MM.1S (cell line): ENCODE results near the gene AGO1.

ENCODE experiments used
- DNase-seq: peaks from one replicate; pipeline ENCODE4 v3.0.0-alpha.2; 2015
- H2AFZ ChIP-seq: fragments of 300-600 bp; sonication (generic); 2 replicates; pipeline ENCODE4 v1.6.0; 2016; ENCODE audit warnings: antibody characterized with exemption, low read length
- H3F3A ChIP-seq: fragments of 300-600 bp; sonication (generic); 2 replicates; pipeline ENCODE4 v1.6.1; 2016; ENCODE audit warnings: mild to moderate bottlenecking, antibody characterized with exemption, low read length, moderate library complexity, mixed read lengths; ENCODE audit not compliant: insufficient read depth
- H3K27ac ChIP-seq: fragments of 300-600 bp; sonication (generic); 2 replicates; pipeline ENCODE4 v1.5.1; 2016; ENCODE audit warnings: mild to moderate bottlenecking, low read length
- H3K27me3 ChIP-seq: fragments of 300-600 bp; sonication (generic); replicated peaks from 2 replicates; pipeline ENCODE4 v1.6.0; 2016; ENCODE audit warnings: low read length; ENCODE audit not compliant: insufficient read depth
- H3K36me3 ChIP-seq: fragments of 300-600 bp; sonication (generic); replicated peaks from 2 replicates; pipeline ENCODE4 v1.6.1; 2016; ENCODE audit warnings: mild to moderate bottlenecking, low read length, mixed read lengths; ENCODE audit not compliant: insufficient read depth
- H3K4me1 ChIP-seq: fragments of 300-600 bp; sonication (generic); 2 replicates; pipeline ENCODE4 v1.6.1; 2016; ENCODE audit warnings: low read length, mixed read lengths
- H3K4me2 ChIP-seq: fragments of 300-600 bp; sonication (generic); 2 replicates; pipeline ENCODE4 v1.6.0; 2016; ENCODE audit warnings: low read depth, low read length
- H3K4me3 ChIP-seq: fragments of 300-600 bp; sonication (generic); 2 replicates; pipeline ENCODE4 v1.5.1; 2016; ENCODE audit warnings: low read length, mixed read lengths
- H3K79me2 ChIP-seq: fragments of 300-600 bp; sonication (generic); 2 replicates; pipeline ENCODE4 v1.6.1; 2016; ENCODE audit warnings: mixed run types, low read length, mixed read lengths
- H3K9ac ChIP-seq: fragments of 300-600 bp; sonication (generic); 2 replicates; pipeline ENCODE4 v1.6.1; 2016; ENCODE audit warnings: low read length, mixed read lengths
- H3K9me2 ChIP-seq: fragments of 300-600 bp; sonication (generic); replicated peaks from 2 replicates; pipeline ENCODE4 v1.6.1; 2016; ENCODE audit warnings: mild to moderate bottlenecking, low read length, mixed read lengths; ENCODE audit not compliant: insufficient read depth
- H3K9me3 ChIP-seq: fragments of 300-600 bp; sonication (generic); replicated peaks from 2 replicates; pipeline ENCODE4 v1.6.1; 2016; ENCODE audit warnings: mild to moderate bottlenecking, low read length, mixed read lengths; ENCODE audit not compliant: insufficient read depth
- H4K20me1 ChIP-seq: fragments of 300-600 bp; sonication (generic); 2 replicates; pipeline ENCODE4 v1.6.1; 2016; ENCODE audit warnings: mild to moderate bottlenecking, low read length, moderate library complexity, mixed read lengths; ENCODE audit not compliant: insufficient read depth
- CTCF ChIP-seq: fragments of 300-600 bp; sonication (generic); IDR thresholded peaks from 2 replicates; pipeline ENCODE4 v1.5.1; 2016; ENCODE audit warnings: antibody characterized with exemption, low read length, mixed read lengths
- EZH2 ChIP-seq: fragments of 300-600 bp; sonication (generic); optimal IDR thresholded peaks from 2 replicates; pipeline ENCODE3; 2017; ENCODE audit warnings: low read depth, mild to moderate bottlenecking, antibody characterized with exemption, low read length, mixed read lengths
- EZH2phosphoT487 ChIP-seq: fragments of 300-600 bp; sonication (generic); IDR thresholded peaks from 2 replicates; pipeline ENCODE4 v1.6.1; 2018; ENCODE audit warnings: antibody characterized with exemption, low read length

AGO1 gene

GRCh38 chr1:35857830-35858229, 25.2 kb upstream of the AGO1 start:
- no peaks in the 10 kb centered on the region for H3K9me2 ChIP-seq
- no peaks in the 10 kb centered on the region for H4K20me1 ChIP-seq
- no peaks in the 10 kb centered on the region for H3K27me3 ChIP-seq
- H3K79me2 ChIP-seq = no peaks in the 10 kb centered on the region
- no peak for TF ChIP-seq EZH2phosphoT487
- peak; percentile 23 for TF ChIP-seq CTCF
- peak; percentile 28 for DNase-seq
- H3K4me3 ChIP-seq = no peak overlapping the region
- no peaks in the 10 kb centered on the region for H3F3A ChIP-seq
- H3K4me1 ChIP-seq = no peaks in the 10 kb centered on the region
- no peak overlapping the region for H2AFZ ChIP-seq
- H3K27ac ChIP-seq = no peak overlapping the region
- no peaks in the 10 kb centered on the region for H3K36me3 ChIP-seq
- H3K4me2 ChIP-seq = no peak overlapping the region
- no peaks in the 10 kb centered on the region for H3K9me3 ChIP-seq
- no peak overlapping the region for H3K9ac ChIP-seq

- no peaks in the 10 kb centered on the region for H3K4me1 ChIP-seq
- H3K27ac ChIP-seq = no peak overlapping the region
- H2AFZ ChIP-seq = no peak overlapping the region
- H3K9me2 ChIP-seq = no peaks in the 10 kb centered on the region
- H3K4me3 ChIP-seq = no peak overlapping the region
- DNase-seq = no peak
- no peak overlapping the region for H3K4me2 ChIP-seq
- no peak overlapping the region for H3K9ac ChIP-seq
- no peak for TF ChIP-seq EZH2phosphoT487
- TF ChIP-seq CTCF = no peak
- no peak for TF ChIP-seq EZH2
- H3K36me3 ChIP-seq = no peaks in the 10 kb centered on the region
- no peaks in the 10 kb centered on the region for H4K20me1 ChIP-seq
- no peaks in the 10 kb centered on the region for H3K79me2 ChIP-seq
- H3F3A ChIP-seq = no peaks in the 10 kb centered on the region
- H3K27me3 ChIP-seq = no peaks in the 10 kb centered on the region
- no peaks in the 10 kb centered on the region for H3K9me3 ChIP-seq
These were observed 22.3 kb upstream of the AGO1 start for GRCh38 chr1:35860696-35861095.

- Histone ChIP-seq H3K27ac (no peak overlapping the region), H3K4me3 (no peak overlapping the region), H3K36me3 (no peaks in the 10 kb centered on the region), H3K27me3 (no peaks in the 10 kb centered on the region), H3K4me2 (no peak overlapping the region), H4K20me1 (no peaks in the 10 kb centered on the region), H3K79me2 (no peaks in the 10 kb centered on the region), H3F3A (no peaks in the 10 kb centered on the region), H2AFZ (no peak overlapping the region), H3K9me2 (no peaks in the 10 kb centered on the region), H3K9me3 (no peaks in the 10 kb centered on the region), H3K9ac (no peak overlapping the region), H3K4me1 (no peaks in the 10 kb centered on the region)
- no peak for TF ChIP-seq EZH2
- no peak for TF ChIP-seq EZH2phosphoT487
- no peak for TF ChIP-seq CTCF
- no peak for DNase-seq
These were observed 19.9 kb upstream of the AGO1 start for GRCh38 chr1:35863136-35863535.
